ENCODE results near the gene C2orf72. TPM values are rescaled to one million over a fixed set of nuclear protein-coding genes. Genes with fewer than 3 reads are reported as not detected.

C2orf72 gene
- total RNA-seq, 1 experiment from 2014 or later, result not detected

DNA sequence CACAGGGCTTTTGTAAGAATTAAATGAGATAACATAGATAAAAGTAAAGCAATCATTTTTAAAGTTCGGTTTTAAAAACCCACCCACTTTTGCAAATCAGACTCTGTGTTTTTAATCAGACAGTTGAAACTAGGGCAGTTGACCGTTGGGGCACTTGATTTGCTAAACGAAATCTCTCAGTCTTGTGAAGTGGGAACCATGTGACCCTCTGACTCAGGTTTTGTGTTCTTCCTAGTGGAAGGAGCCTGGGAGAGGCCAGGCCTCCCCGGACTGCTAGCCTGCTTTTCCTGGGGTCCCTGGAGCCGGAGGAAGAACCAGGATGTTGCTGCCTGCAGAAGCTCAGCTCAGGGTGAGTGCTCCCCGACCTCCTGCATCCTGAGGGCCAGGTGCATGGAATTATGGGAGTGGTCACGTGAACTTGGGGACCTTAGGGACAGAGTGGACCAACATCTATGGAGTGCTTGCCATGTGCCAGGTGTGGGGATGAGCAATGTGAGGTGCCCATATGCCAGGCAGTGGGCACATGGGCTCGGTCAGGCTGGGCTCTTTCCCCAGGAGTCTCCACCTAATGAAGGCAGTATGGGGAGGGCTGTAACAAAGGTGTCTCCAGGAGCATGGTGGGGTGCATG, 3.9 kb downstream of the C2orf72 start:
- Histone ChIP-seq H3K9me3 (replicated peaks) (no peaks in the 10 kb centered on the region), H3K4me3 (no peak overlapping the region), H3K36me3 (no peaks in the 10 kb centered on the region), H3K27ac (no peak overlapping the region), H3K4me1 (no peaks in the 10 kb centered on the region), H3K27me3 (0 out of 2 replicates have a peak, but pooled peaks cover 4% of the 10 kb centered on the region)
- no peak for DNase-seq

DNA sequence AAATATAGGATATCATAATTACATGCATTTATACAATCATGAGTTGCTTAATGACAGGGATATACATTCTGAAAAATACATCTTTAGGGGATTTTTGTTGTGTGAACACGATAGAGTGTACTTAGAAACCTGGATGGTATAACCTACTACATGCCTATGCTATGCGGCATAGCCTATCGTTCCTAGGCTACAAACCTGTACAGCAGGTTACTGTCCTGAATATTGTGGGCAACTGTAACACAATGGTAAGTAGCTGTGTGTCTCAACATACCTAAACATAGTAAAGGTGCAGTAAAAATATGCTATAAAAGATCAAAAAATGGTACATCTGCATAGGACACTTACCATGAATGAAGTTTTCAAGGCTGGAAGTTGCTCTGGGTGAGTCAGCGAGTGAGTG, 6.5 kb downstream of the C2orf72 start:
- H3K4me1 ChIP-seq, result no peaks in the 10 kb centered on the region
- H3K36me3 ChIP-seq, result no peaks in the 10 kb centered on the region
- no peak for DNase-seq
- no peak overlapping the region for H3K27ac ChIP-seq
- no peaks in the 10 kb centered on the region for H3K9me3 ChIP-seq (replicated peaks)
- H3K27me3 ChIP-seq, result peaks cover 11% of the 10 kb centered on the region; the same call in 1 of the 2 replicates
- H3K4me3 ChIP-seq, result no peak overlapping the region

DNA sequence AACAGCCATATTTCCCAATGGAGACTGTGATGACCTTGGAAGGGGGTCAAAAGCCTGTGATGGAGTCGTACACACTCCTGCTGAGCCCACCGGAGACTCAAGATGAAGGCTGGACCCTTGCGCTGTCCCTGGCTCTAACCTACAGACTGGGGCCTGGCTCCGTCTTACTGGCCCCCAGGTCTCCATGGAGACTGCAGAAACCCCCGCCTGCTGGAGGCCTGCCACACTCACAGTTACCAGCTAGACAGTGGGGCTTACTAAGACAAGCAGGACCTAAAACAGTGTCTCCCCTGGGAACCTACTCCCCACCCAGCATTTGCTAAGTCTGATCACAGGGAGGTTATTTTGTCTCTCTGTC, 9.6 kb downstream of the C2orf72 start:
- Histone ChIP-seq H3K27ac (no peak overlapping the region), H3K9me3 (replicated peaks) (no peaks in the 10 kb centered on the region), H3K27me3 (peaks cover 28% of the 10 kb centered on the region), H3K36me3 (no peaks in the 10 kb centered on the region), H3K4me1 (no peaks in the 10 kb centered on the region), H3K4me3 (no peak overlapping the region)
- no peak for DNase-seq

DNA sequence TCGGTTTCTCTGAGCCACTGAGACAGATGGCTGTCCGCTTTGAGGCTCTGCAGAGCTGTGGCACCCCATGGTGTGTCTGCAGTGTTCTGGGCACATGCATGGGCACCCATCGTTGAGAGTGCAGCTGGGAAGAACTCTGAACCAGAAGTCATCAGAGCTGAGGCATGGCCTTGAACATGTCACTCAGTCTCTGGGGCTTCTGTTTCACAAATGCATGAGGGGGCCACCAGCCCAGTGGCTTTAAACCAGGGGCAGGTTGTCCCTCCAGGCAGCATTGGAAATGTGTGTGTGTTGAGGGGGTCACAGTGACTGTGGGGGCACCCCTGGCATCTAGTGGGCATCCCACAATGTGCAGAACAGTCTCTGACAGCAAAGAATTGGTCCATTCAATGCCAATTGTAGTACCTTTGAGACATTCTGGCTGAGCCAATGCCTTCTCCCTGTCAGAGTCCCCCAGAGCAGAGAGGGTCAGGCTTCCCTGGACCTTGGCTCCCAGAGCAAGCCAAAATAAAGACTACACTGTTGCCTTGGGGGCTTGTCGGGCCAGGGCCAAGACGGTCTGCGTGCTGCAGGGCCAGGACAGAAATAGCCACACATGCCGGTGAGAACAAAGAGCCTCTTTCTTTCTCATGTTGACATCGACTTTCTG, 10.1 kb downstream of the C2orf72 start:
- no peaks in the 10 kb centered on the region for H3K36me3 ChIP-seq
- peak in 1 of 2 experiments; percentile 58 for DNase-seq
- no peaks in the 10 kb centered on the region for H3K4me1 ChIP-seq
- H3K4me3 ChIP-seq, result no peak overlapping the region
- H3K27me3 ChIP-seq, result peaks cover 31% of the 10 kb centered on the region
- H3K9me3 ChIP-seq (replicated peaks), result no peaks in the 10 kb centered on the region
- H3K27ac ChIP-seq, result no peak overlapping the region

DNA sequence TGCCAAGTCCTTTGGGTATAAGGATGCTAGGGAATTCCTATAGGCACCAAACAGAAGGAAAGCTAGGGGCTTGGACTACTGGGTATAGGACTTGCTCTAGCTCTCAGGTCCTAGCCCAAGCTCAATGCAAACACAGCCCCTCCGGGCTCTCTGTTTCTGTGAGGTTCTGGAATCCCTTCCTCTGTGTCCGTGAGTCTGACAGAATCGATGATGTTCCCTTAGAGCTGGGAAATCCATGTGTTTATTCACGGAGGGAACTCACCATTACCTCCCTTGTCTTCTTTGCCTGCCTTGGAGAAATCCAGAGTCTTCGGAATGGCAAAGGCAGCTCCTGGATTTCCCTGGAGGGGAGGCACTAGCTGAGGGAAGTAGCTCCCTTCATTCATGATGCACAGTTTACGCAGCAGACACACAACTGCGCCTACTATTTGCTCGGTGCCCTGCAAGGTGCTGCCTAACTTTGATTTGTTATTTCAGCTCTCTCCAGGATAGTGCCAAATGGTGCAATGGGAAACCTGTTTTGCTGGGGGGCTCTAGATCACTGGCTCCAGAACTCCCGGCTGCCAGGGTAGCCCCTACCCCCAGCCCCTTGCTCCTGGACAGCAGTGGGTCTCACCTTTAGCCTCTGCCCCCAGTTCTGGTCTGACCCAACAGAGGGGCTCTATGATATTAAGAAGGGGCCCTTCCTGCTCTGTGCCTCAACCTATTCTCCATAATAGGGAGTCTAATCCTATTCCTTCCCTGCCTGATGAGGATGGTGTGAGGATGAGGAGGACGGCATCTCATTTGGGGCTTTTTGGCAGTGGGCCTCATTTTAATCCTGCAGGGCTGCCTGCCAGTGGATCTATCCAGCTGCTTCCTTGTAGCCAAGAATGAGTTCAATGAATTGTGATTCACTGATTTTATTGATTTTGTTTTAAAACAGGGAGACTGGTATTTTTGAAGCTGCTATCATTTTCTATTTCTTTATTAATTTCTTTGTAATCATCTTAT, 10.9 kb downstream of the C2orf72 start:
- H3K27ac ChIP-seq, result no peak overlapping the region
- H3K9me3 ChIP-seq (replicated peaks), result no peaks in the 10 kb centered on the region
- H3K36me3 ChIP-seq, result no peaks in the 10 kb centered on the region
- no peak overlapping the region for H3K4me3 ChIP-seq
- DNase-seq, result no peak
- H3K4me1 ChIP-seq, result no peaks in the 10 kb centered on the region
- peaks cover 32% of the 10 kb centered on the region for H3K27me3 ChIP-seq

DNA sequence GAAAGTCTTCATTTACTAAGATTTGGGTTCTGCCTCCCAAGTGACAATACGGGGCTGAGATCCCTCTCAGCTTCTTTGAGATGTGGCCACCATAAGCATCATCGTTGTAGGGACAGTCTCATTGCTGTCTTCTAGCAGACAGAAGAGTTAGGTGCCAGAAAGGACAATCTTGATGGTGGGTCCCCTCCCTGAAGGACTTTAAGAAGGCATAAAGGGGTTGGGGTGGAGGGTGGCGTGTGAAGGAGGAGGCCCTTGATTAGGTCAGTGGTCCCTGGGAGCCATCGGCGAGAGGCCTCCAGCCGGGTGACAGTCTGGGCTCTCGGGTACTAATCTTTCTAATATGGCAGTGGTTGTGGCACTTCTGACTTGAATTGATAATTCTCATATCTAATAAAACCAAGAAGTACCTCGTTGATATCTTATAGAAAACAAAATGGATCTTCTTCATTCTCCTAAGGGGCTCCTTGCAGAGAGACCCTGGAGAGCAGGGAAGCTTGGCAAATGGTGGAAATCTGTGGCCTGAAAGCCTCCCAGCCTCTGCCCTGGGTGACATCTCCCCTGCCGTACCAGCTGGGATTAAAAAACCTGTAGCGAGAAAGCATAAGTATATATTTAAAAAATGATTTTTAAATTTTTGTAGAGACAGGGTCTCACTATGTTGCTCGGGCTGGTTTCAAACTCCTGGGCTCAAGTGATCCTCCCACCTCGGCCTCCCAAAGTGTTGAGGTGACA, 12.1 kb downstream of the C2orf72 start:
- Histone ChIP-seq H3K27me3 (peaks cover 32% of the 10 kb centered on the region), H3K27ac (no peak overlapping the region), H3K4me3 (no peak overlapping the region), H3K4me1 (no peaks in the 10 kb centered on the region), H3K9me3 (replicated peaks) (no peaks in the 10 kb centered on the region), H3K36me3 (no peaks in the 10 kb centered on the region)
- no peak for DNase-seq

DNA sequence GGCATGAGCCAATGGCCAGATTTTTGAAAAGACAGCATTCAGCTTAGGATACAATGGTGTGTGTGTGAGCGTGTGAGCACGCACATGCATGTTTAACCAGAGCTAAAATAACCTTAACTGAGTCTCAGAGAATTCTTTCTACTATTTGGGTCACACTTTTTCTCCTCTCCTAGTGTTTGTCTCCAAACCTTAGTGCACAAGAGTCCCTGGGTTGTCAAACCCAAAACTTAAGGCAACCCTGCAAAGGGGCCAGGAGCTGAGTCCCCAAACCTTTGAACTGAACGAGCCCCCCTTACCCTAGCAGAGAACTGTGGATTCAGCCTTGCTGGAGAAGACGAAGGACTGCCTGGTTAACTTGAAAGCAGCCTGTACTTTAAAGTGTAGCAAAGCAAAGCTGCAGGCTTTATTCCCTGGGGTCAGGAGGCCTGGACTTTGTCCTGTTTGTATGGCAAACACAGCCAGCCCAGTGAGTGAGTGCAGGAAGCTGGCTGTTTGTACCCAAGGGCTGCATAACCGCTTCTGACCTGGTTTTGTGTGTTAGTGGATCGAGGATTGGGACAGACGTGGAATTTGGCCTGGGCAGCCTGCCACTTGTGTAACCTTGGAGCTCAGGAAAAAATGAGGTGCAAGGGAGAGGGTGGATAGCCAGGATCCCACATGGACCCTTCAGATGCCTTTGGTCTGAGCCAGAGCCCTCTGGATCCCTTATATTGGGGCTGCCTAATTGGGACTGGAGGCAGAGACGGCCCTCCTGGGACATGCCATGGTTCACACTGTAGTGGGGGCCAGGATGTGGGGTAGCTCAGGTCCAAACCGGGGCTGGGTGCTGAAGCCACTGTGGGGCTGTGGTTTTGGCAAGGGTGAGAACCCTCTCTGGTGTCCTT, 12.9 kb downstream of the C2orf72 start:
- H3K4me3 ChIP-seq, result no peak overlapping the region
- no peaks in the 10 kb centered on the region for H3K4me1 ChIP-seq
- no peak for DNase-seq
- H3K27ac ChIP-seq, result no peak overlapping the region
- H3K27me3 ChIP-seq, result peaks cover 32% of the 10 kb centered on the region
- no peaks in the 10 kb centered on the region for H3K9me3 ChIP-seq (replicated peaks)
- H3K36me3 ChIP-seq, result no peaks in the 10 kb centered on the region

DNA sequence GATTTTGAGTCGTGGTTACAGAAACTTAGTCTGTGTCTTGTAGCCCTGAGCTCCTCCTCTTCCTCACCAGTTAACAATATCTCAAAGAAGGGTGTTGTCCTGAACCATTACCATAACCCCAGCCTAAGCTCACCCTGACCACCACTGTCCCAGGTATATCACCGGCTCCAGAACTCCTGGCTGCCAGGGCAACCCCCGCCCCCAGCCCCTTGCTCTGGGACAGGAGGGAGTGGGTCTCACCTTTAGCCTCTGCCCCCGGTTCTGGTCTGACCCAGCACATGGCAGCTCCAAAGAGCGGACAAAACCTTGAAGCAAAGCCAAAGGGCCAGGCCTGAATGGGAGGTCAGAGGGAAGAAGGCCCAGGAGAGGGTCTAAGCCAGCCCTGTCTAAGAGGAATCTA, 13.8 kb downstream of the C2orf72 start:
- no peaks in the 10 kb centered on the region for H3K4me1 ChIP-seq
- H3K9me3 ChIP-seq (replicated peaks), result no peaks in the 10 kb centered on the region
- no peak for DNase-seq
- H3K27ac ChIP-seq, result no peak overlapping the region
- no peak overlapping the region for H3K4me3 ChIP-seq
- peaks cover 32% of the 10 kb centered on the region for H3K27me3 ChIP-seq
- H3K36me3 ChIP-seq, result no peaks in the 10 kb centered on the region

DNA sequence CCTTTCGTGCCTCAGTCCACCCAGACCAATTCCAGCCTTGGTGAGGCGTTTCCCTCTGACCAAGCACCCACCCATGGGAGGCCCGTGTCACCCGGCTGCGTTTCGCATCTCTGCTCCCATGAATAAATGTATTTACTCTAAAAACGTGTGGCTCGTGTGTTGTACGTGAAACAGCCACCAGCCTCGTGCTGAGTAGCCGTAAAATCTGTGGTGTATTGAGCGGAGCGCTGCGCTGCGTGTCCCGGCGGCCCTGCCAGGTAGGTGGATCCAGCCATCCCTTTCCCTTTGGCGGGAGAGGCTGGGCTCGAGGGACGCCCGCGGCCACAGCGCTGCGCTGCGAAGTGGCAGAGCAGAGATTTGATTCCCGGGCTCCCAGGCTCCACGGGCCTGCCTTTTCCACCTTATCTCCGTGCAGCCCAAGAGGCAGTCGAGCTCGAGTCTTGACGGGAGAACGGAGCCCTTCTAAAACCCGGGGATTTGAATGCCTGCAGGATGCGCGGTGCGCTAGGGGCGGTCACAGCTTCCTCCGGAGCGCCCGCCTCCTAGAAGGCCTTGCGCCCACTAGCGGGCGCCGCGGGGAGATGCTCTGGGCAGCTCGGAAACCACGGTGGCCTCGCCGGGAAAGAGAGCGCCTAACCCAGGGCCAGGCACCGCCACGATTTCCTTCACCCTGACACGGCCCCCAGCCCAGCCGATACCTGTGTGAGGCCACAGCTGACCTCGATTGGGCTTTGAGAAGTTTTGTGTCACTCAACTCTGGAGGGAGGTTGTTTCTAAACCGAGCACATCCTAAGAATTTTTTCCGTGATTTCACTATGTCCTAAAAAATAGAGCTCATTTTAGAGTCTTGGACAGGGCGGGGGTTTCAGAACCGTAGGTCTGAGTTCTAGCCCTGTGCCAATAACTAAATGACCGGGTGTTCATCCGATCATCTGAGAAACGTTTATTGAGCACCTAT, 15.4 kb downstream of the C2orf72 start:
- Histone ChIP-seq H3K27ac (no peak overlapping the region), H3K4me1 (no peaks in the 10 kb centered on the region), H3K36me3 (no peaks in the 10 kb centered on the region), H3K9me3 (replicated peaks) (no peaks in the 10 kb centered on the region), H3K4me3 (peak overlapping the region; percentile 54), H3K27me3 (peaks cover 29% of the 10 kb centered on the region)
- DNase-seq, result peak; percentile 82 to 91

DNA sequence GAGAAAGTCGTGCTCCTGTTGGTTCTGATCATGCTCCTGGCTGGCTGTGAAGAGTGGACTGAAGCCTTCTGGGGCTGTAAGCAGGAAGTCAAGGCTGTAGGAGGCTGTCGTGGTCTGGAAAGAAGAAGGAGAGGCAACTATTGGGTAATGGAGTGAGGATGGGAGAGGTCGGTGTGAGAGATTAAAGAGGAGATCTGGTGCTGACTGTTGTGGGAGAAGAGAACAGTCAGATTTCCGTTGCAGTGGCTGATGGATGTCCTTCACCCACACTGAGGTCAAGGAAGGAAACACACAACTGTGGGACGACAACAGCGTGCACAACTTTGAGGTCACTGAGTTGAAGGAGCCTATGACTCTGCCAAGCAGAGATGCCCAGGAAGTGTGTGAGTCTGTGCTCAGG, 16.5 kb downstream of the C2orf72 start:
- Histone ChIP-seq H3K27ac (no peak overlapping the region), H3K36me3 (0 out of 2 replicates have a peak, but pooled peaks cover 3% of the 10 kb centered on the region), H3K4me1 (peaks cover 3% of the 10 kb centered on the region; the same call in 1 of the 2 replicates), H3K9me3 (replicated peaks) (no peaks in the 10 kb centered on the region), H3K27me3 (peaks cover 21% of the 10 kb centered on the region), H3K4me3 (no peak overlapping the region)
- no peak for DNase-seq

DNA sequence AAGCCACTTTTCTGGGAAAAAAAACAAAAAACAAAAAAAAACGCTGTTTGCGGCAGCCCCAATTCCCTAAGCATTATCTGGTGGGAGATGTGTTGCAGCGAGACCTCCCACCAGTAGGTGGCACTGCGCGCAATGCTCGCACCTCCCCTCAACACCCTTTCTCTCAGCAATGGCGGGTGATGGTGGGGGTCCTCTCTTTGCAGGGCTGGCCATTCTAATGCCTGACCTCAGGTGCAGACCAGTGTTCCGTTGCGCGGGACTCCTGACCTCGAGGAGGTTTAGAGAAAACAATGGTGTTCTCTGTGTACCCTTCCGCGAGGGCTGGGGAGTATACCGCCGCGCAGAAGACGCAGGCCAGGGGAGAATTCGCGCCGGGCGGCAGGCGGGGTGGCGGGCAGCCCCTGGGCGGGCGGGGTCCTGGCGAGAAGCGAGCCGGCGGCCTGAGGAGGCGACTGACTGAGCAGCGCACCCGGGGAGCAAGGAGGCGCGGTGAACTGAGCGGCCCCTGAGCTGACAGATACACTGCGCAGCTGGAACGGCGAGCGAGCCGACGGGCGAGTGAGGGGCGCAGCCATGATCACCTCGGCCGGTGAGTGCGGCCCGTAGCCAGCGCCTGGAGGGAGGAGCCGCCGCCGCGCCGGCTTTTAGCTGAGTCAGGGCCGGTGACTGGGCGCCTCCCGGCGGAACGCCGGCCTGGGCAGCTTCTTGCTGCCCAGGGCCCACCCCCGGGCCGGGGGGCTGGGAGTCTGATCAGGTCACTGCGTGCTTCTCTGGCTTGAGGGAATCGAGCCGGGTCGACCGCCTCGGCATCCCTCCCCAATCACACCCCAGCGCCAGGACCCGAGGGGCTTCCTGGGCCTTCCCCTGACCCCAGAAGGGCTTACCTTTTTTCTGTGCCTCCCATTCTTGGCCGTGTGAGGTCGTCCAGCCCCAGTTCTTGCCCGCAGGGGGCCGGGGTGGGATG, 19.4 kb downstream of the C2orf72 start, which contains the start of gene PSMD1:
Gene PSMD1, plus strand, starts transcription at position 415 of the 964 bp plus-strand sequence. Its CDS starts 159 bp downstream, at position 574.
- Histone ChIP-seq H3K9me3 (replicated peaks) (no peaks in the 10 kb centered on the region), H3K27ac (peak within 1 kb of the TSS; percentile 98), H3K4me3 (peak within 1 kb of the TSS; percentile 96), H3K36me3 (peaks cover 14% of the 10 kb centered on the region; the same call in 1 of the 2 replicates), H3K4me1 (peaks cover 9% of the 10 kb centered on the region), H3K27me3 (peaks cover 4% of the 10 kb centered on the region; the same call in 1 of the 2 replicates)
- DNase-seq, result peak; percentile 95 to 97

DNA sequence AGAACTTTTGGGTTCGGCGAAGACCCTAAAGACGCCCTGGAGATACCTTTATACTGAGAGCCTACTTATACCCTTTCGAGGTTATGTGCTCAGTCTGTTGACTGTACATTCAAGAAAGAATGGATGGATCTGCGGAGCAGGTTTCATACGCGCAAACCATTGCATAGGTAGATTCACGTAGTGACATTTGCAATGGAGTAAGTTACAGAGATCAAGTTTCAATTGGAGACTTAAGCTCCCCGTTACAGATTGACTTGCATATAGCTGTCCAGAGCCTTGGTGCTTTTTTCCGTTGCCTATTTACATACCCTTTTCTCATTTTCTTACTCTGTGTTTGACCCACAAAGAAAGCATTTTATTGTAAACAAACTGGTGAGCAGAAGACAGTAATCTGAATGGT, 20.3 kb downstream of the C2orf72 start:
- Histone ChIP-seq H3K36me3 (peaks cover 22% of the 10 kb centered on the region), H3K27me3 (no peaks in the 10 kb centered on the region), H3K4me3 (peak overlapping the region; percentile 96), H3K4me1 (peaks cover 9% of the 10 kb centered on the region), H3K9me3 (replicated peaks) (no peaks in the 10 kb centered on the region), H3K27ac (peak overlapping the region; percentile 98)
- DNase-seq, result no peak

Data from SJCRH30 (cell line).